Mesendoderm (in vitro differentiated cells): ENCODE results near the gene SLCO4A1.

Source experiments
- DNase-seq: peaks from one replicate; pipeline ENCODE4 v3.0.0; 2013
- H2AK5ac ChIP-seq: 2 replicates; pipeline ENCODE4 v1.6.1; 2013; ENCODE audit warnings: low read length, inconsistent platforms
- H2BK120ac ChIP-seq: 2 replicates; pipeline ENCODE4 v1.6.1; 2013; ENCODE audit warnings: low read depth, mild to moderate bottlenecking, low read length, moderate library complexity, mixed read lengths
- H2BK15ac ChIP-seq: replicated peaks from 2 replicates; pipeline ENCODE4 v1.6.1; 2013; ENCODE audit warnings: low read depth, mild to moderate bottlenecking, moderate library complexity
- H2BK5ac ChIP-seq: 2 replicates; pipeline ENCODE4 v1.6.1; 2013; ENCODE audit warnings: low read length, inconsistent platforms
- H3K18ac ChIP-seq: 2 replicates; pipeline ENCODE4 v1.6.1; 2013; ENCODE audit warnings: mild to moderate bottlenecking, low read length, mixed read lengths
- H3K23ac ChIP-seq: one replicate; pipeline ENCODE4 v1.6.1; 2013; ENCODE audit warnings: low read length
- H3K27ac ChIP-seq: 2 replicates; pipeline ENCODE4 v1.5.1; 2013; ENCODE audit warnings: low read depth, mild to moderate bottlenecking, inconsistent platforms, low read length, moderate library complexity
- H3K27me3 ChIP-seq: 2 replicates; pipeline ENCODE4 v1.6.1; 2013; ENCODE audit warnings: low read length, control low read depth, mild to moderate bottlenecking, inconsistent platforms; ENCODE audit not compliant: insufficient read depth, poor library complexity
- H3K36me3 ChIP-seq: 2 replicates; pipeline ENCODE4 v1.6.1; 2013; ENCODE audit warnings: low read length, inconsistent platforms; ENCODE audit not compliant: control insufficient read depth, insufficient read depth
- H3K4ac ChIP-seq: one replicate; pipeline ENCODE4 v1.6.1; 2013; ENCODE audit warnings: low read depth, mild to moderate bottlenecking, low read length, moderate library complexity
- H3K4me1 ChIP-seq: 2 replicates; pipeline ENCODE4 v1.6.1; 2013; ENCODE audit warnings: low read depth, low read length, inconsistent platforms; ENCODE audit not compliant: control insufficient read depth
- H3K4me2 ChIP-seq: 2 replicates; pipeline ENCODE4 v1.6.1; 2013; ENCODE audit warnings: low read length
- H3K4me3 ChIP-seq: 2 replicates; pipeline ENCODE4 v1.5.1; 2013; ENCODE audit warnings: mild to moderate bottlenecking, low read length
- H3K56ac ChIP-seq: one replicate; pipeline ENCODE4 v1.6.1; 2013; ENCODE audit warnings: low read length
- H3K79me1 ChIP-seq: 2 replicates; pipeline ENCODE4 v1.6.1; 2013; ENCODE audit warnings: low read length, inconsistent platforms
- H3K79me2 ChIP-seq: 2 replicates; pipeline ENCODE4 v1.6.1; 2013; ENCODE audit warnings: mild to moderate bottlenecking, low read length; ENCODE audit not compliant: control insufficient read depth, insufficient read depth
- H3K9ac ChIP-seq: 2 replicates; pipeline ENCODE4 v1.6.1; 2013; ENCODE audit warnings: low read length, inconsistent platforms
- H4K5ac ChIP-seq: one replicate; pipeline ENCODE4 v1.6.1; 2013; ENCODE audit warnings: low read length
- H4K8ac ChIP-seq: one replicate; pipeline ENCODE4 v1.6.1; 2013; ENCODE audit warnings: low read depth, mild to moderate bottlenecking, control low read depth, low read length, moderate library complexity
- whole genome bisulfite sequencing: extraction: QIAGEN DNeasy Blood & Tissue Kit; methylation state at CpG from one replicate; pipeline ENCODE4 v1.1.7; 2013; ENCODE audit warnings: low lambda C conversion rate, missing lambda C conversion rate; ENCODE audit not compliant: insufficient coverage; ENCODE audit errors: extremely low coverage; 5-methylcytosine and 5-hydroxymethylcytosine counted together

The SLCO4A1 gene

GRCh38 chr20:62698231-62698630 is 55.9 kb downstream of the SLCO4A1 start:
- no peak overlapping the region for H3K4me2 ChIP-seq
- H2BK120ac ChIP-seq: no peak overlapping the region
- no peak overlapping the region for H3K27ac ChIP-seq
- no peaks in the 10 kb centered on the region for H3K79me2 ChIP-seq
- no peak overlapping the region for H3K4ac ChIP-seq
- H2AK5ac ChIP-seq: no peak overlapping the region
- no peaks in the 10 kb centered on the region for H3K4me1 ChIP-seq
- H3K23ac ChIP-seq: no peak overlapping the region
- H3K9ac ChIP-seq: no peak overlapping the region
- no peak overlapping the region for H4K5ac ChIP-seq
- no peaks in the 10 kb centered on the region for H3K79me1 ChIP-seq
- H3K27me3 ChIP-seq: no peaks in the 10 kb centered on the region
- no peak for DNase-seq
- H3K36me3 ChIP-seq: no peaks in the 10 kb centered on the region
- no peak overlapping the region for H2BK15ac ChIP-seq
- no peak overlapping the region for H3K56ac ChIP-seq
- no peak overlapping the region for H3K4me3 ChIP-seq
- WGBS: no CpG with 5 or more reads among the region's 14 CpGs
- H2BK5ac ChIP-seq: no peak overlapping the region
- H3K18ac ChIP-seq: no peak overlapping the region
- no peak overlapping the region for H4K8ac ChIP-seq

GRCh38 chr20:62699296-62699695 is 57.0 kb downstream of the SLCO4A1 start:
- Histone ChIP-seq H3K23ac (no peak overlapping the region), H3K27me3 (no peaks in the 10 kb centered on the region)

GRCh38 chr20:62699741-62700140 is 57.4 kb downstream of the SLCO4A1 start:
- Histone ChIP-seq H3K9ac (no peak overlapping the region), H3K56ac (no peak overlapping the region), H3K4me2 (no peak overlapping the region), H3K23ac (no peak overlapping the region), H3K79me1 (no peaks in the 10 kb centered on the region), H3K4ac (no peak overlapping the region), H2BK15ac (no peak overlapping the region), H3K36me3 (no peaks in the 10 kb centered on the region), H2BK5ac (no peak overlapping the region), H2AK5ac (no peak overlapping the region), H3K79me2 (no peaks in the 10 kb centered on the region), H3K27ac (no peak overlapping the region), H2BK120ac (no peak overlapping the region), H3K27me3 (no peaks in the 10 kb centered on the region), H3K18ac (no peak overlapping the region), H3K4me1 (no peaks in the 10 kb centered on the region), H3K4me3 (no peak overlapping the region), H4K5ac (no peak overlapping the region), H4K8ac (no peak overlapping the region)
- no CpG with 5 or more reads among the region's 12 CpGs for WGBS
- no peak for DNase-seq

More at GRCh38 chr20:62699296-62699695, 57.0 kb downstream of the SLCO4A1 start:
- Histone ChIP-seq H3K18ac (no peak overlapping the region), H3K9ac (no peak overlapping the region), H3K4me2 (no peak overlapping the region), H3K79me1 (no peaks in the 10 kb centered on the region), H2BK5ac (no peak overlapping the region), H3K36me3 (no peaks in the 10 kb centered on the region), H3K4ac (no peak overlapping the region), H3K4me1 (no peaks in the 10 kb centered on the region), H2AK5ac (no peak overlapping the region), H3K4me3 (no peak overlapping the region), H3K27ac (no peak overlapping the region), H4K5ac (no peak overlapping the region), H4K8ac (no peak overlapping the region), H2BK15ac (no peak overlapping the region), H3K79me2 (no peaks in the 10 kb centered on the region), H3K56ac (no peak overlapping the region), H2BK120ac (no peak overlapping the region)
- no peak for DNase-seq
- no CpG with 5 or more reads among the region's 19 CpGs for WGBS

- H3K4me1 ChIP-seq: no peaks in the 10 kb centered on the region
- DNase-seq: no peak
- H4K8ac ChIP-seq: no peak overlapping the region
- H2AK5ac ChIP-seq: no peak overlapping the region
- no peak overlapping the region for H3K4me2 ChIP-seq
- no peak overlapping the region for H3K27ac ChIP-seq
- no peaks in the 10 kb centered on the region for H3K79me1 ChIP-seq
- no peak overlapping the region for H2BK15ac ChIP-seq
- H3K23ac ChIP-seq: no peak overlapping the region
- H2BK5ac ChIP-seq: no peak overlapping the region
- H2BK120ac ChIP-seq: no peak overlapping the region
- H3K27me3 ChIP-seq: no peaks in the 10 kb centered on the region
- H3K9ac ChIP-seq: no peak overlapping the region
- WGBS: no CpG with 5 or more reads among the region's 18 CpGs
- no peak overlapping the region for H3K4ac ChIP-seq
- H3K56ac ChIP-seq: no peak overlapping the region
- no peak overlapping the region for H3K4me3 ChIP-seq
- H4K5ac ChIP-seq: no peak overlapping the region
- no peaks in the 10 kb centered on the region for H3K36me3 ChIP-seq
- no peak overlapping the region for H3K18ac ChIP-seq
- H3K79me2 ChIP-seq: no peaks in the 10 kb centered on the region
These were observed 58.1 kb downstream of the SLCO4A1 start for GRCh38 chr20:62700261-62700930.

GRCh38 chr20:62701161-62702012 is 59.1 kb downstream of the SLCO4A1 start:
- Histone ChIP-seq H4K5ac (no peak overlapping the region), H3K27ac (no peak overlapping the region), H2BK120ac (no peak overlapping the region), H2BK5ac (no peak overlapping the region), H2BK15ac (no peak overlapping the region), H3K4me2 (no peak overlapping the region), H3K4me3 (no peak overlapping the region), H3K4me1 (no peaks in the 10 kb centered on the region), H2AK5ac (no peak overlapping the region), H4K8ac (no peak overlapping the region), H3K79me2 (no peaks in the 10 kb centered on the region), H3K27me3 (no peaks in the 10 kb centered on the region), H3K18ac (no peak overlapping the region), H3K9ac (no peak overlapping the region), H3K23ac (no peak overlapping the region), H3K79me1 (no peaks in the 10 kb centered on the region), H3K4ac (no peak overlapping the region), H3K56ac (no peak overlapping the region), H3K36me3 (no peaks in the 10 kb centered on the region)
- WGBS: no CpG with 5 or more reads among the region's 24 CpGs
- DNase-seq: no peak
